ENCODE data around the gene GBP1. TPM values are rescaled to one million over a fixed set of nuclear protein-coding genes. Genes with fewer than 3 reads are reported as not detected.
"Not testable (repeated sequence)": the region's sequence is repeated elsewhere in the genome, so short reads cannot be mapped to it uniquely, and the experiment has no call there.

GBP1 gene
- total RNA-seq, 3 donors from 2014 or later, result 12.9 to 39.0 (median 25.5) TPM

GRCh38 chr1:89087241-89087640 is 22.2 kb upstream of the GBP1 start:
- no peak for TF ChIP-seq CTCF (IDR thresholded peaks at IDR 0.05)
- Histone ChIP-seq H3K36me3 (ENCODE audit: low read depth) (no peaks in the 10 kb centered on the region), H3K4me3 (no peak overlapping the region), H3K9me3 (no peaks in the 10 kb centered on the region), H3K4me1 (ENCODE audit: low read depth) (no peaks in the 10 kb centered on the region)
- intact Hi-C loops (cut with DNase I, micrococcal nuclease), result loop anchor here in 1 of 2 donors (10.0 kb wide), 1 partner anchor 278 kb away; the partner anchor contains the start of gene GBP6
- DNase-seq, result no peak
- no peak for ATAC-seq

- H3K4me1 ChIP-seq (ENCODE audit: low read depth), result no peaks in the 10 kb centered on the region
- peak in 1 of 3 donors; percentile 73 for DNase-seq
- intact Hi-C loops (cut with DNase I, micrococcal nuclease), result loop anchor here in 1 of 2 donors (10.0 kb wide), 1 partner anchor 279 kb away; the partner anchor contains the start of gene GBP6
- no peak overlapping the region for H3K4me3 ChIP-seq
- ATAC-seq, result no peak
- no peaks in the 10 kb centered on the region for H3K36me3 ChIP-seq (ENCODE audit: low read depth)
- TF ChIP-seq CTCF (IDR thresholded peaks at IDR 0.05), result peak; percentile 49
- no peaks in the 10 kb centered on the region for H3K9me3 ChIP-seq
Observed at GRCh38 chr1:89085781-89086180, 20.8 kb upstream of the GBP1 start.

GRCh38 chr1:89081005-89081404 is 16.0 kb upstream of the GBP1 start:
- TF ChIP-seq CTCF (IDR thresholded peaks at IDR 0.05), result no peak
- ATAC-seq, result no peak
- DNase-seq, result no peak
- Histone ChIP-seq H3K9me3 (peaks cover 11% of the 10 kb centered on the region), H3K4me1 (ENCODE audit: low read depth) (no peaks in the 10 kb centered on the region), H3K36me3 (ENCODE audit: low read depth) (no peaks in the 10 kb centered on the region), H3K4me3 (no peak overlapping the region)
- intact Hi-C loops (cut with DNase I, micrococcal nuclease), result loop anchor here in 1 of 2 donors (10.0 kb wide), 1 partner anchor 284 kb away; the partner anchor contains the start of gene GBP6

GRCh38 chr1:89080068-89080467 is 15.1 kb upstream of the GBP1 start:
- H3K4me1 ChIP-seq (ENCODE audit: low read depth); H3K4me3 ChIP-seq; ATAC-seq; DNase-seq; H3K36me3 ChIP-seq (ENCODE audit: low read depth): not testable (repeated sequence)
- peaks cover 11% of the 10 kb centered on the region for H3K9me3 ChIP-seq
- intact Hi-C loops (cut with DNase I, micrococcal nuclease), result loop anchor here in 1 of 2 donors (10.0 kb wide), 1 partner anchor 285 kb away; the partner anchor contains the start of gene GBP6

- DNase-seq; H3K4me1 ChIP-seq (ENCODE audit: low read depth); H3K4me3 ChIP-seq; ATAC-seq; H3K9me3 ChIP-seq; intact Hi-C loops (cut with DNase I, micrococcal nuclease); H3K36me3 ChIP-seq (ENCODE audit: low read depth): not testable (repeated sequence)
Observed at GRCh38 chr1:89072466-89073065, 7.6 kb upstream of the GBP1 start.

- H3K36me3 ChIP-seq (ENCODE audit: low read depth), result no peaks in the 10 kb centered on the region
- DNase-seq (no peak), ATAC-seq (no peak)
- intact Hi-C loops (cut with DNase I, micrococcal nuclease), result no loop called here
- no peak for TF ChIP-seq CTCF (IDR thresholded peaks at IDR 0.05)
- no peaks in the 10 kb centered on the region for H3K9me3 ChIP-seq
- H3K4me3 ChIP-seq, result no peak overlapping the region
- H3K4me1 ChIP-seq (ENCODE audit: low read depth), result peaks cover 1% of the 10 kb centered on the region
Observed at GRCh38 chr1:89070509-89070908, 5.5 kb upstream of the GBP1 start.

Measured in mucosa of descending colon (tissue), 3 donors.